GM12878 (cell line): ENCODE results near the gene PLPPR2. TPM values are rescaled to one million over a fixed set of nuclear protein-coding genes. Genes with fewer than 3 reads are reported as not detected.
"Not testable (repeated sequence)": the region's sequence is repeated elsewhere in the genome, so short reads cannot be mapped to it uniquely, and the experiment has no call there.

Source experiments
- ATAC-seq: fragments of 200-7000 bp; cut with Tn5 transposase; 3 replicates; pipeline ENCODE4 v1.9.1; 2020; ENCODE audit warnings: mild to moderate bottlenecking, moderate library complexity
- BruUV-seq: library from RNA; stranded (reverse); fragments of 400-500 nt; replicated peaks from 2 replicates; lab custom pipeline; 2021; lab: Mats Ljungman, UMichigan
- CTCF ChIA-PET: fragments of 300-600 bp; sonication (Branson Sonifier 250); formaldehyde crosslinking; extraction: SDS; loops from one replicate; lab custom pipeline; 2021; ENCODE audit warnings: inconsistent platforms; lab: Yijun Ruan, JAX
- POLR2A ChIA-PET: fragments of 350-600 bp; formaldehyde crosslinking; extraction: SDS; loops from one replicate; lab custom pipeline; 2021; ENCODE audit warnings: inconsistent platforms; lab: Charles Lee
- RAD21 ChIA-PET: fragments of 300-600 bp; sonication (Branson Sonifier 250); formaldehyde crosslinking; loops from one replicate; lab custom pipeline; 2023; ENCODE audit warnings: antibody characterized with exemption; ENCODE audit not compliant: unreplicated experiment; lab: Charles Lee
- SMC1A ChIA-PET: fragments of 300-600 bp; sonication (Branson Sonifier 250); formaldehyde crosslinking; loops from one replicate; lab custom pipeline; 2023; ENCODE audit not compliant: unreplicated experiment, uncharacterized antibody; lab: Charles Lee
- DNase-seq: peaks from one replicate; pipeline ENCODE4 v3.0.0-alpha.2; 2011; ENCODE audit warnings: low read depth, low spot score
- FAIRE-seq: peaks from 3 replicates; lab custom pipeline; 2011; peaks lifted over from hg19 to GRCh38; lab: Jason Lieb, UNC
- H2AFZ ChIP-seq: 2 replicates; pipeline ENCODE4 v1.6.0; 2011; ENCODE audit warnings: low read depth, low read length, control low read depth; ENCODE audit not compliant: control insufficient read depth
- H3K27ac ChIP-seq: 2 replicates; pipeline ENCODE4 v1.5.1; 2011; ENCODE audit warnings: control low read depth; ENCODE audit not compliant: control insufficient read depth, insufficient read depth
- H3K27me3 ChIP-seq, 2 experiments: replicated peaks in 1 of 2; 2 replicates each; pipeline versions ENCODE4 v1.6.0 to v1.6.1; 2011; ENCODE audit warnings: low read length in 1 of 2; ENCODE audit not compliant: control insufficient read depth in 2 of 2, insufficient read depth in 2 of 2
- H3K36me3 ChIP-seq, 2 experiments: 2 replicates each; pipeline ENCODE4 v1.5.1; 2011; ENCODE audit warnings: low read length in 1 of 2; ENCODE audit not compliant: control insufficient read depth in 2 of 2, insufficient read depth in 2 of 2
- H3K4me1 ChIP-seq: 2 replicates; pipeline ENCODE4 v1.6.1; 2011; ENCODE audit warnings: mild to moderate bottlenecking, low read length, moderate library complexity, mixed read lengths; ENCODE audit not compliant: control insufficient read depth, insufficient read depth
- H3K4me2 ChIP-seq: 2 replicates; pipeline ENCODE4 v1.6.0; 2011; ENCODE audit warnings: control low read depth; ENCODE audit not compliant: control insufficient read depth, insufficient read depth
- H3K4me3 ChIP-seq: fragments of 200-600 bp; sonication (generic); 2 replicates; pipeline ENCODE4 v1.5.1; 2016
- H3K79me2 ChIP-seq: 2 replicates; pipeline ENCODE4 v1.6.0; 2011; ENCODE audit warnings: low read length; ENCODE audit not compliant: control insufficient read depth, insufficient read depth
- H3K9ac ChIP-seq: 2 replicates; pipeline ENCODE4 v1.8.0; 2011; ENCODE audit warnings: low read length, control low read depth, mixed read lengths; ENCODE audit not compliant: control insufficient read depth, insufficient read depth
- H3K9me3 ChIP-seq: replicated peaks from 3 replicates; pipeline ENCODE4 v1.5.1; 2011; ENCODE audit warnings: mild to moderate bottlenecking, low read length; ENCODE audit not compliant: control insufficient read depth, insufficient read depth
- H4K20me1 ChIP-seq: 2 replicates; pipeline ENCODE4 v1.6.0; 2011; ENCODE audit not compliant: control insufficient read depth, insufficient read depth
- ATF3 ChIP-seq: IDR thresholded peaks from 2 replicates; pipeline ENCODE4 v1.6.1; 2011; ENCODE audit warnings: low read depth, mild to moderate bottlenecking, low read length, moderate library complexity, borderline replicate concordance; ENCODE audit errors: extremely low read depth
- BCLAF1 ChIP-seq: fragments of 450-650 bp; IDR thresholded peaks from 2 replicates; pipeline ENCODE4 v1.6.1; 2017; ENCODE audit warnings: antibody characterized with exemption, mild to moderate bottlenecking, moderate library complexity
- BHLHE40 ChIP-seq, 2 experiments: fragments of 450-650 bp in 1 of 2; IDR thresholded peaks; 2 replicates each; pipeline ENCODE4 v1.6.1; 2011 to 2017; ENCODE audit warnings: low read depth in 2 of 2, borderline replicate concordance in 1 of 2, improper control_type of control experiment in 1 of 2, low read length in 1 of 2, mild to moderate bottlenecking in 1 of 2
- BMI1 ChIP-seq: fragments of 450-650 bp; IDR thresholded peaks from 2 replicates; pipeline ENCODE4 v1.6.1; 2016; ENCODE audit warnings: mild to moderate bottlenecking, moderate library complexity, borderline replicate concordance
- GABPA ChIP-seq: IDR thresholded peaks from 2 replicates; pipeline ENCODE4 v1.6.1; 2014; ENCODE audit warnings: antibody characterized with exemption, low read depth, mild to moderate bottlenecking, inconsistent platforms
- KAT2A ChIP-seq: conservative IDR thresholded peaks from 2 replicates; pipeline ENCODE4 v1.6.1; 2011; ENCODE audit warnings: low read depth, low read length; ENCODE audit not compliant: control insufficient read depth
- PKNOX1 ChIP-seq: fragments of 450-650 bp; IDR thresholded peaks from 2 replicates; pipeline ENCODE4 v1.6.1; 2016; ENCODE audit warnings: mild to moderate bottlenecking
- SIN3A ChIP-seq: IDR thresholded peaks from 2 replicates; pipeline ENCODE4 v1.6.1; 2012; ENCODE audit warnings: low read depth, low read length, improper control_type of control experiment
- SREBF1 ChIP-seq: IDR thresholded peaks from 2 replicates; pipeline ENCODE4 v1.6.1; 2012; ENCODE audit warnings: mild to moderate bottlenecking, low read length
- whole genome bisulfite sequencing: methylation state at CpG from one replicate; pipeline ENCODE4 v1.1.6; 2016; ENCODE audit warnings: low lambda C conversion rate; ENCODE audit not compliant: insufficient replicate concordance, insufficient coverage; ENCODE audit errors: missing lambda C conversion rate; 5-methylcytosine and 5-hydroxymethylcytosine counted together
- in situ Hi-C: fragments of 300-500 bp; cut with MboI; formaldehyde crosslinking; loops from 9 replicates; pipeline ENCODE4 v1.14.3; 2018; ENCODE audit warnings: mixed read lengths
- intact Hi-C: fragments of 100-400 bp; cut with micrococcal nuclease; formaldehyde crosslinking; loops from one replicate; pipeline ENCODE4 v1.14.2; 2022; ENCODE audit not compliant: unreplicated experiment
- polyA plus RNA-seq, 11 experiments: library from polyadenylated mRNA; depleted of rRNA in 4 of 11; unstranded in 6 of 11; stranded (reverse) in 5 of 11; fragments of >200 nt; fragmentation: Nextera tagmentation in 4 of 11; fragmentation: Illumina TruSeq in 1 of 11; extraction: Ambion mirVana in 4 of 11; extraction: Trizol in 1 of 11; gene quantifications; 1 replicate in 1 of 11; 2 replicates in 10 of 11; pipeline versions ENCODE4 v1.2.1 to v1.2.3, GENCODE V29; 2011 to 2016; ENCODE audit warnings: inconsistent platforms in 2 of 11, missing spikeins in 2 of 11, low read depth in 1 of 11
- total RNA-seq, 4 experiments: library from RNA; depleted of rRNA in 3 of 4; stranded (reverse); fragments of >200 nt in 3 of 4; fragmentation: Illumina TruSeq in 1 of 4; extraction: Trizol in 1 of 4; gene quantifications; 2 replicates each; pipeline versions ENCODE4 v1.2.1 to v1.2.3, GENCODE V29; 2013 to 2021

PLPPR2 gene
- total and polyA plus RNA-seq, 10 of the 15 experiments (the other 5 are each of a cell fraction or from before 2014, with no cell fraction given) = 0.09 to 2.8 (median 0.70) TPM

GRCh38 chr19:11379269-11379845 is 24.1 kb downstream of the PLPPR2 start:
- ChIA-PET POLR2A (interaction anchor here (0.5 to 1.6 kb wide), 4 partner anchors 57 to 1412 kb away, joined by 3 to 4 read pairs (median 3); partner anchors contain the start of gene JUNB), SMC1A (interaction anchor here (1.0 to 2.7 kb wide), 4 partner anchors 43 to 103 kb away, joined by 3 to 29 read pairs (median 10); partner anchors contain the start of gene TSPAN16), RAD21 (interaction anchor here (1.6 to 2.1 kb wide), 3 partner anchors 73 to 204 kb away, joined by 7 to 19 read pairs (median 8); no protein-coding TSS in a partner anchor), CTCF (interaction anchor here (2.1 to 4.6 kb wide), 8 partner anchors 10 to 106 kb away, joined by 4 to 76 read pairs (median 20); partner anchors contain the start of genes CCDC159, ELAVL3, TMEM205 and TSPAN16)
- intact Hi-C loops, H3K4me2 ChIP-seq, H3K27me3 ChIP-seq, FAIRE-seq, H3K9me3 ChIP-seq, H3K36me3 ChIP-seq, H3K27ac ChIP-seq, H4K20me1 ChIP-seq, H3K9ac ChIP-seq, BruUV-seq, H3K4me3 ChIP-seq, ATAC-seq, in situ Hi-C loops, H2AFZ ChIP-seq, DNase-seq: not testable (repeated sequence)
- peaks cover 27% of the 10 kb centered on the region for H3K4me1 ChIP-seq
- 90% methylated on average over 14 of the region's 14 CpGs for WGBS
- H3K79me2 ChIP-seq = peaks cover 10% of the 10 kb centered on the region

GRCh38 chr19:11379857-11380350 is 24.7 kb downstream of the PLPPR2 start:
- CTCF ChIA-PET = interaction anchor here (1.0 to 4.6 kb wide), 13 partner anchors 11 to 105 kb away, joined by 3 to 76 read pairs (median 14); partner anchors contain the start of genes CCDC159, ELAVL3, TMEM205 and TSPAN16
- in situ Hi-C loops = no loop called here
- FAIRE-seq = no peak
- TF ChIP-seq BCLAF1 (no peak), ATF3 (no peak), GABPA (no peak), PKNOX1 (no peak), BMI1 (no peak), KAT2A (no peak), SIN3A (no peak), SREBF1 (no peak), BHLHE40 (IDR thresholded peaks at IDR 0.05; ENCODE audit: borderline replicate concordance in 1 of 2, low read depth in 2 of 2, low read length in 1 of 2) (no peak)

More at GRCh38 chr19:11379857-11380350, 24.7 kb downstream of the PLPPR2 start:
- Histone ChIP-seq H3K4me1 (peaks cover 27% of the 10 kb centered on the region), H3K4me2 (peak overlapping the region; percentile 96), H3K27ac (peak overlapping the region; percentile 88), H4K20me1 (no peaks in the 10 kb centered on the region), H3K36me3 (no peaks in the 10 kb centered on the region), H3K9me3 (no peaks in the 10 kb centered on the region), H3K9ac (peak overlapping the region; percentile 88; the same call in 1 of the 2 replicates), H3K27me3 (peaks cover 0 to 5% of the 10 kb centered on the region in 2 experiments; a peak in 2 of 4 replicates), H3K4me3 (peak overlapping the region; percentile 79), H2AFZ (no peak overlapping the region; the same call in 1 of the 2 replicates), H3K79me2 (peaks cover 10% of the 10 kb centered on the region)
- DNase-seq = no peak
- intact Hi-C loops = loop anchor here (2.0 to 5.0 kb wide), 5 partner anchors 55 to 202 kb away; partner anchors contain the start of genes ODAD3 and PRKCSH
- POLR2A ChIA-PET = interaction anchor here (0.5 to 2.8 kb wide), 7 partner anchors 33 to 212 kb away, joined by 3 to 14 read pairs (median 6); partner anchors contain the start of genes CCDC159, ODAD3, PRKCSH and TMEM205
- ATAC-seq = no peak
- RAD21 ChIA-PET = interaction anchor here (1.5 to 2.1 kb wide), 6 partner anchors 39 to 203 kb away, joined by 3 to 43 read pairs (median 9); no protein-coding TSS in a partner anchor
- SMC1A ChIA-PET = interaction anchor here (1.0 to 2.7 kb wide), 5 partner anchors 11 to 102 kb away, joined by 3 to 29 read pairs (median 7); partner anchors contain the start of gene TSPAN16
- WGBS = 87% methylated on average over 7 of the region's 7 CpGs
- BruUV-seq = no TSS peak
